Gastroesophageal sphincter (tissue), 4 donors: ENCODE data around the gene EPHA10. TPM values are rescaled to one million over a fixed set of nuclear protein-coding genes. Genes with fewer than 3 reads are reported as not detected.

Experiments
- ATAC-seq: fragments of 150-250 bp; one replicate; pipeline ENCODE4 v1.9.1; 2016; ENCODE audit warnings: mild to moderate bottlenecking, moderate library complexity
- H3K27ac ChIP-seq, 4 donors: fragments of 200-600 bp; sonication (generic) in 3 of 4; 1 replicate in 3 of 4; 2 replicates in 1 of 4; pipeline ENCODE4 v1.5.1; 2016 to 2019
- H3K27me3 ChIP-seq: fragments of 200-600 bp; sonication (generic); one replicate; pipeline ENCODE4 v1.5.1; 2019
- H3K36me3 ChIP-seq, 2 donors: fragments of 200-600 bp; sonication (generic); one replicate each; pipeline ENCODE4 v1.5.1; 2019; ENCODE audit warnings: control low read depth in 1 of 2
- H3K4me1 ChIP-seq, 3 donors: fragments of 200-600 bp; sonication (generic); 1 replicate in 2 of 3; 2 replicates in 1 of 3; pipeline ENCODE4 v1.5.1; 2016 to 2019; ENCODE audit warnings: control low read depth in 2 of 3
- H3K4me3 ChIP-seq, 2 donors: fragments of 200-600 bp; sonication (generic); one replicate each; pipeline ENCODE4 v1.5.1; 2019; ENCODE audit warnings: mild to moderate bottlenecking in 1 of 2, moderate library complexity in 1 of 2
- H3K9me3 ChIP-seq, 3 donors: fragments of 200-600 bp; sonication (generic); one replicate each; pipeline ENCODE4 v1.5.1; 2017 to 2019; ENCODE audit warnings: control low read depth in 2 of 3
- EP300 ChIP-seq: sonication (generic); formaldehyde crosslinking; IDR thresholded peaks from one replicate; pipeline ENCODE4 v1.6.1; 2017; ENCODE audit warnings: antibody characterized with exemption, mild to moderate bottlenecking
- POLR2A ChIP-seq, 2 donors: fragments of 450-650 bp; IDR thresholded peaks; one replicate each; pipeline ENCODE4 v1.6.1; 2017; ENCODE audit warnings: antibody characterized with exemption in 2 of 2, mild to moderate bottlenecking in 2 of 2, moderate library complexity in 1 of 2
- POLR2AphosphoS5 ChIP-seq: sonication (generic); formaldehyde crosslinking; IDR thresholded peaks from one replicate; pipeline ENCODE4 v1.6.1; 2017; ENCODE audit warnings: antibody characterized with exemption
- WGBS, 2 donors: methylation state at CpG; one replicate each; pipeline ENCODE4 v1.1.5; 2018; ENCODE audit warnings: low coverage in 1 of 2; 5-methylcytosine and 5-hydroxymethylcytosine counted together
- total RNA-seq, 4 donors: library from RNA; depleted of rRNA; stranded (reverse); fragments of >200 nt; gene quantifications; one replicate each; pipeline ENCODE4 v1.1.0, GENCODE V29; 2016
- TF ChIP-seq, protein P1 (sequence below), 4 experiments: fragments of 200-600 bp in 2 of 4; fragments of 450-650 bp in 2 of 4; sonication (generic) in 1 of 4; IDR thresholded peaks; one replicate each; pipeline ENCODE4 v1.5.1; 2017 to 2019; ENCODE audit warnings: antibody characterized with exemption in 4 of 4, mild to moderate bottlenecking in 2 of 4, moderate library complexity in 2 of 4

Gene EPHA10
- total RNA-seq, 4 donors from 2014 or later = 0.12 to 0.93 (median 0.51) TPM

DNA sequence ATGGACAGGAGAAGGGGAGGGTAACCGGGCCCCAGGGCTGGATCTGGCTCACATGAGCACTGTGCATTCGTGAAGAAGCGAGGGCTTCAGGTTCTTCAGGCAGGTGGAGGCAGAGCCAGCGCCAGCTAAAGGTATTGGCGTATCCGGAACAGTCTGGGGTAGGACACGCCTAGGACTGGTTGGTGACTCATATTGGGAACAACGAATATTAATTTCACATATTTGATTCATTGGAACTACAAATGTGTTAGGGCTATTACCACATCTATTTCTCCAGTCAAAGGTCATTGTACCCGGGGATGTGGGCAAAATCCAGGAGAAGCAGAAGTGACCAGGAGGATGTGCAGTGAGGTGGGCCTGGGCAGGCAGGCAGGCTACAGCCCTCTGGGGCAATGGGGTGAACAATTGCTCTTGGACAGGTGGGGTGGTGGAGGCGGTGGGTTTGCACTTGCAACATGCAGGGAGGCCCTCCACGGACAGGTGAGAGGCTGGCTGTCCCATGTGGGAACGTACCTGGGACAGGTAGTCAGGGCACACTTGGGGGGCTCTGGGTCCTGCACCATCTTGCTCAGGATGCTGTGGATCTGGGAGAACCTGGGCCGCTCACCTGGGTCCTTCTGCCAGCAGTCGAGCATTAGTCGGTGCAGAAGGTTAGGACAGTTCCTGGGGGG lies 45.9 kb downstream of the EPHA10 start:
- H3K27me3 ChIP-seq = peaks cover 48% of the 10 kb centered on the region
- WGBS, 2 donors = 63 to 89% methylated on average over 2 to 5 of the region's 15 CpGs
- TF ChIP-seq, protein P1, sequence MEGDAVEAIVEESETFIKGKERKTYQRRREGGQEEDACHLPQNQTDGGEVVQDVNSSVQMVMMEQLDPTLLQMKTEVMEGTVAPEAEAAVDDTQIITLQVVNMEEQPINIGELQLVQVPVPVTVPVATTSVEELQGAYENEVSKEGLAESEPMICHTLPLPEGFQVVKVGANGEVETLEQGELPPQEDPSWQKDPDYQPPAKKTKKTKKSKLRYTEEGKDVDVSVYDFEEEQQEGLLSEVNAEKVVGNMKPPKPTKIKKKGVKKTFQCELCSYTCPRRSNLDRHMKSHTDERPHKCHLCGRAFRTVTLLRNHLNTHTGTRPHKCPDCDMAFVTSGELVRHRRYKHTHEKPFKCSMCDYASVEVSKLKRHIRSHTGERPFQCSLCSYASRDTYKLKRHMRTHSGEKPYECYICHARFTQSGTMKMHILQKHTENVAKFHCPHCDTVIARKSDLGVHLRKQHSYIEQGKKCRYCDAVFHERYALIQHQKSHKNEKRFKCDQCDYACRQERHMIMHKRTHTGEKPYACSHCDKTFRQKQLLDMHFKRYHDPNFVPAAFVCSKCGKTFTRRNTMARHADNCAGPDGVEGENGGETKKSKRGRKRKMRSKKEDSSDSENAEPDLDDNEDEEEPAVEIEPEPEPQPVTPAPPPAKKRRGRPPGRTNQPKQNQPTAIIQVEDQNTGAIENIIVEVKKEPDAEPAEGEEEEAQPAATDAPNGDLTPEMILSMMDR (IDR thresholded peaks at IDR 0.05) = no peak
- TF ChIP-seq EP300 (no peak), POLR2A (IDR thresholded peaks at IDR 0.05) (no peak), POLR2AphosphoS5 (no peak)

DNA sequence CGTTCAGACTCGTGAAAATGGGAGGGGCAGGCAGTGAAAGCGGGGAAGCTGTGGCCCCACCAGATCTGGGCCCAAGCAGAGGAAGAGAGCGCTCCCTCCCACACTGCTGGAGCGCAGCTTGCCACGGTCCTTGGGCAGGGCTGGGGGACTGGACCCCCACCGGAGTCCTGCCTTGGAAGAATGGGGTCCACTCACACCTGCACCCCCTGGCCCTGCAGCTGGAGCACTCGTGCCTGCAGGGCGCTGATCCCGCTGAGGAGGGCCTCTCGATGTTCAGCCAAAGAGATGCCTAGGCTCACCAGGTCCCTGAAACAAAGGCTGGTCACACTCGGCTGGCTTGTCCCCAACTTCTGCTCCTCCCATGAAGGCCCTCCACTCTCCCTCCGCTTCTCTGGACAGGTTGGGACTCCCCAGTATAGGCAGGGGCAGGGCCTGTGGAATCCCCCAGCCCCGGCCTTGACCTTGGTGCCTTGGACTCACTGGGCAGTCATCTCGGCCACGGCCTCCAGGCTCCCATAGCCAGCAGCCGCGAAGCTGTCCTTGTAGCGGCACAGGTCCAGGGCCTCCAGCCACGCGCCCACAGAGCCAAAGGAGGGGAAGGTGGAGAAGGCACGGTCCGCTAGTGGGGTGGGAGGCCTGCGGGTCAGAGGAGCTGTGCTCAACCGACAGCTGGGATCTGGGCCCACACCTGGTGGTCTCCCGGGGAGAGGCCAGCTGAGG lies 46.6 kb downstream of the EPHA10 start:
- Histone ChIP-seq H3K36me3 (no peaks in the 10 kb centered on the region), H3K4me1 (no peaks in the 10 kb centered on the region), H3K4me3 (no peak overlapping the region), H3K27me3 (peaks cover 44% of the 10 kb centered on the region), H3K27ac (no peak overlapping the region), H3K9me3 (no peaks in the 10 kb centered on the region)
- TF ChIP-seq POLR2A (IDR thresholded peaks at IDR 0.05) (no peak), EP300 (no peak), POLR2AphosphoS5 (no peak)
- TF ChIP-seq, protein P1 (IDR thresholded peaks at IDR 0.05) = no peak
- ATAC-seq = no peak
- no CpG with 5 or more reads among the region's 26 CpGs for WGBS, 2 donors

More for the DNA sequence above, 45.9 kb downstream of the EPHA10 start:
- no peaks in the 10 kb centered on the region for H3K4me1 ChIP-seq
- no peak overlapping the region for H3K27ac ChIP-seq
- ATAC-seq = no peak
- no peaks in the 10 kb centered on the region for H3K36me3 ChIP-seq
- H3K4me3 ChIP-seq = no peak overlapping the region
- H3K9me3 ChIP-seq = no peaks in the 10 kb centered on the region

DNA sequence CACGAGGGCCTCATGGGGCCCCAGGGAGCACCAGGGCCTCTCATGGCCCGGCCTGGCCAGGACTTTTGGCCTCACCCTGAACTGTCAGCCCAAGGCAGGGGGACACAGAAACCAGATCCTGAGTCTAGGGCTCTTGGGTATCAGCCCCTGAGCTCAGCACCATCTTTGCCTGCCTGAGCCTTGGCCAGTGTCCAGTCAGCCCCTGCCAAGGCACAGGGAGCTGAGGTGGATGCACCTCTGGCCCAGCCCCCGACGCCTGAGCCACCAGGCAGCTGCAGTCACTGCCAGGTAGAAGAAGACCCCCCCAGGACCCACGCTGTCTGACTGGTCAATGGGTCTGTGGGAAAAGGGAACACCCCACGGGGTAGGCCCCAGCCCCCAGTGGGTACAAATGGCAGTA lies 47.3 kb downstream of the EPHA10 start:
- H3K9me3 ChIP-seq = no peaks in the 10 kb centered on the region
- H3K27me3 ChIP-seq = peaks cover 44% of the 10 kb centered on the region
- no peak overlapping the region for H3K4me3 ChIP-seq
- 56% methylated on average over 3 of the region's 6 CpGs; no CpG with 5 or more reads in 1 of the 2 donors for WGBS, 2 donors
- no peak overlapping the region for H3K27ac ChIP-seq
- H3K36me3 ChIP-seq = no peaks in the 10 kb centered on the region
- TF ChIP-seq EP300 = no peak
- TF ChIP-seq, protein P1 (IDR thresholded peaks at IDR 0.05) = no peak
- no peak for TF ChIP-seq POLR2A (IDR thresholded peaks at IDR 0.05)
- no peak for TF ChIP-seq POLR2AphosphoS5
- no peak for ATAC-seq
- no peaks in the 10 kb centered on the region for H3K4me1 ChIP-seq

DNA sequence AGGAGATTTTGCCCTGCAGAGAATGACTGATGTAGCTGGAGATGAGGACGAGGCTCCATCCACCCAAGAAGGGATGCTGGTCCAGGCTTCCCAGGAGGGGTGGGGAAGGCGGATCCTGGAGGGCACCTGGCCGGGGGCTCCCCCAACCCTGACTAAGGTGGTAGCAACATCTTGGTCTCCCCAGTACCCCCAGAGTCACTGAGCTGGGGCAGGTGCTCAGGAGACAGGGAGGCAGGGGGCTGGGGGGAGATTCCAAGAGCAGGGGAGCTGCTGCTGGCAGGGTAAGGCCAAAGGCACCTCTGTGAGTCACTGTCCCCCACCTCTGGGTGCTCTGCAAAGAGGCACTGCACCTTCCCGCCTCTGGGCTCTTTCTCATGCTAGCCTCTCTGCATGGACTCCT lies 48.6 kb downstream of the EPHA10 start:
- H3K36me3 ChIP-seq = no peaks in the 10 kb centered on the region
- no peaks in the 10 kb centered on the region for H3K9me3 ChIP-seq
- no peak for ATAC-seq
- WGBS, 2 donors = 60% methylated on average over 3 of the region's 4 CpGs; no CpG with 5 or more reads in 1 of the 2 donors
- H3K27ac ChIP-seq = no peak overlapping the region
- H3K4me1 ChIP-seq = no peaks in the 10 kb centered on the region
- H3K27me3 ChIP-seq = peaks cover 44% of the 10 kb centered on the region
- H3K4me3 ChIP-seq = no peak overlapping the region
- no peak for TF ChIP-seq POLR2A (IDR thresholded peaks at IDR 0.05)
- no peak for TF ChIP-seq EP300
- TF ChIP-seq POLR2AphosphoS5 = no peak
- TF ChIP-seq, protein P1 (IDR thresholded peaks at IDR 0.05) = no peak
